Measurements from ENCODE around the gene NRN1L.
A peak's percentile ranks its signal among the peaks of the same experiment; 100 is the strongest.

The NRN1L gene

DNA sequence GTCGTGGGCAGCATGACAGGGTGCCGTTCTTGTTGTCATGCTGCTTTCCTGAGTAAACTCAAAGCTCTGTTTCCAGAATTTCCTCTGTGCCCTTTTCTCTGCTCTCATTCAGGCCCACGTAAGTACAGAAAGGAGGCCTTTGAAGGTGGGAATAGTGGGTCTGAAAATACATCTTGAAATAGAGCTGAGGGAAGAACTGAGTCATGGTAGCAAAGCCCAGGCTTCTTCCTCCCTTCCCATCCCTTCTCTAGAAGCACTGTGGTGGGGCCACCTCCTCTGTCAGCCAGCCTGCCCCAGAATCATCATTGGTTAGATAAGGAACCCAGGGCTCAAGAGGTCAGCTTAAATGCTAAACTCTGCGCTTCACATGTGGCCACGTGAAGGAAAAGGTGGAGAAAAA, 37.5 kb downstream of the NRN1L start:
- DNase-seq, result no peak

GRCh38 chr16:67922740-67923139, 38.1 kb downstream of the NRN1L start:
- no peak for DNase-seq

- DNase-seq, result no peak
These were observed 38.9 kb downstream of the NRN1L start for GRCh38 chr16:67923414-67924116.

GRCh38 chr16:67924140-67924906, 39.6 kb downstream of the NRN1L start:
- no peak for DNase-seq

GRCh38 chr16:67926181-67926750, 41.6 kb downstream of the NRN1L start:
- no peak for DNase-seq

- no peak for DNase-seq
These were observed 42.7 kb downstream of the NRN1L start for GRCh38 chr16:67927131-67927941.

DNA sequence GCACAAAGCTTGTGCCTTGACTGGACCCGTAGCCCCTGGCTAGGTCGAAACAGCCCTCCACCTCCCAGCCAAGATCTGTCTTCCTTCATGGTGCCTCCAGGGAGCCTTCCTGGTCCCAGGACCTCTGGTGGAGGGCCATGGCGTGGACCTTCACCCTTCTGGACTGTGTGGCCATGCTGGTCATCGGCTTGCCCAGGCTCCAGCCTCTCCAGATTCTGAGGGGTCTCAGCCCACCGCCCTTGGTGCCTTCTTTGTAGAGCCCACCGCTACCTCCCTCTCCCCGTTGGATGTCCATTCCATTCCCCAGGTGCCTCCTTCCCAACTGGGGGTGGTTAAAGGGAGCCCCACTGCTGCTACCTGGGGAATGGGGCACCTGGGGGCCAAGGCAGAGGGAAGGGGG, 43.5 kb downstream of the NRN1L start:
- DNase-seq, result no peak

DNA sequence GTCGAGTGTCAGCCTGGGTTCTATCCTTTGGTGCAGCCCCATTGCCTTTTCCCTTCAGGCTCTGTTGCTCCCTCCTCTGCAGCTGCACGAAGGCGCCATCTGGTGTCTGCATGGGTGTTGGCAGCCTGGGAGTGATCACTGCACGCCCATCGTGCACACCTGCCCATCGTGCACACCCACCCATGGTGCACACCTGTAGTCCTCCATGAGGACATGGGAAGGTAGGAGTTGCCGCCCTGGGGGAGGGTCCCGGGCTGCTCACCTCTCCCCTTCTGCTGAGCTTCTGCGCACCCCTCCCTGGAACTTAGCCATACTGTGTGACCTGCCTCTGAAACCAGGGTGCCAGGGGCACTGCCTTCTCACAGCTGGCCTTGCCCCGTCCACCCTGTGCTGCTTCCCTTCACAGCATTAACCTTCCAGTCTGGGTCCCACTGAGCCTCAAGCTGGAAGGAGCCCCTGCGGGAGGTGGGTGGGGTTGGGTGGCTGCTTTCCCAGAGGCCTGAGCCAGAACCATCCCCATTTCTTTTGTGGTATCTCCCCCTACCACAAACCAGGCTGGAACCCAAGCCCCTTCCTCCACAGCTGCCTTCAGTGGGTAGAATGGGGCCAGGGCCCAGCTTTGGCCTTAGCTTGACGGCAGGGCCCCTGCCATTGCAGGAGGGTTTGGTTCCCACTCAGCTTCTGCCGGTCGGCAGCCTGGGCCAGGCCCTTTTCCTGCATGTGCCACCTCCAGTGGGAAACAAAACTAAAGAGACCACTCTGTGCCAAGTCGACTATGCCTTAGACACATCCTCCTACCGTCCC, 44.1 kb downstream of the NRN1L start:
- DNase-seq, result peak; percentile 71 to 72

DNA sequence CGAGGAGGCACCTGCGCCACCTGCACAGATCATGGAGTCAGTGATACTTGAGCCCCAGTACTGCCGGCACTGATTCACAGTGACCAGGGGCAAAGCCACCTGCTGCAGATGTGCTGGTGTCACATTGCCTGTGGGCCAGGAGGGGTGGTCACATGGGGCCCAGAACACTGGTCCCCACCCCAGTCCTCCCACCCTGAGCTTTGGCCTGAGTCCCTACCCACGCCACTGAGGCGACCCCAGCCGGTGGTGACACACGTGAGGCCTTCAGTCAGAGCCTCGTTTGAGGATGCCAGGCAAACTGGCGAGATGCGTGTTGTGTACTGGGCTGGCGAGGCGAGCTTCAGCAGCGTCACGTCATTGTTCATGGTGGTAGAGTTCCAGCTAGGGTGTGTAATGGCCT, 45.5 kb downstream of the NRN1L start:
- no peak for DNase-seq

DNA sequence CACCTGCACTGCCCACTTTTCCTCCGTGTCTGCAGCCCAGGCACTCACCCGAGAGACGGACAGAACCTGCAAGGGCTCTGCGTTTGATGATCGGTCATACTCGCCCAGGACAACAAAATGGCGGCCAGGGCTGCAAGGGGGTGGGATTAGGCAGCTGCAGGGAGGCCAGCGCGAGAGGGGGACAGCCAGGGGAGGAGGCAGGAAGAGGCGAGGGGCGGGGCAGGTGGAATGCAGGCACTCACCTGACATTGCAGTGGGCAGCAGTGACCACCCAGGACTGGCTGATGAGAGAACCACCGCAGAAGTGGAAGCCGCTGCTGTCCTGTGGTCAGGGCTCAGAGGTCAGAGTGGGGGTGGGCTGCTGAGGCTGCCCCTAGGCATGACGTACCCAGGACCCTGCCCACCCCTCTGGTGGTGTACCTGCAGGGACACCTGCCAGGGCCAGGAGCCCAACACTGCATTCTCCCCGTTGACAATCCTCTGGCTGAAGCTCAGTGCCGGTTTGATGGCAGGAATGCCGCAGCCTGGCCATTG, 46.1 kb downstream of the NRN1L start:
- DNase-seq, result no peak

GRCh38 chr16:67931712-67932461, 47.2 kb downstream of the NRN1L start, which contains the start of gene CTRL:
CTRL (minus strand) TSS chr16:67931862; CDS start chr16:67931852, 10 bp downstream.
- DNase-seq, result no peak

- no peak for DNase-seq
These were observed 47.8 kb downstream of the NRN1L start for GRCh38 chr16:67932462-67932840.

GRCh38 chr16:67933805-67934204, 49.1 kb downstream of the NRN1L start:
- no peak for DNase-seq

GRCh38 chr16:67934306-67935100, 49.8 kb downstream of the NRN1L start:
- no peak for DNase-seq

DNA sequence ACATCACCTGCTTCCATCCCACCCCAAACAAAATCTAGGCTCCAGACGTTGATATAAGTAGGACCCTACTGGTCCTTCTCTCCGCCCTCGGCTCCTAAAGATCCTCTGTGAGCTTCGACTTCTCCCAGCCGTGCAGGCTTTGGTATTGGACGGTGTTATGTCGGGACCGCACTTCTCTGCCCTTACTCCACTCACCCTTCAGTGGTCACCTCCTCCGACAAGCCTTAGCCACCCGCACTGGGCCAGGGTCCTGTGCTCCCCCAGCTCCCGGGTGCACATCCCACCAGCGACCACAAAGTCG, 50.4 kb downstream of the NRN1L start:
- DNase-seq, result no peak

GRCh38 chr16:67935402-67936123, 50.9 kb downstream of the NRN1L start:
- DNase-seq, result peak; percentile 91 to 96

All from stimulated activated CD4-positive, alpha-beta T cell treated with anti-CD3 and anti-CD28 coated beads, Interleukin-4, amount 100 ng/mL, for 4 hours (primary cell).